Measurements from ENCODE around the gene C19orf73.
"Not testable (repeated sequence)": the region's sequence is repeated elsewhere in the genome, so short reads cannot be mapped to it uniquely, and the experiment has no call there.

The C19orf73 gene

GRCh38 chr19:49148784-49149651, 30.1 kb upstream of the C19orf73 start:
- peak; percentile 76 for DNase-seq

- DNase-seq, result no peak
These were observed 29.2 kb upstream of the C19orf73 start for GRCh38 chr19:49148044-49148682.

DNA sequence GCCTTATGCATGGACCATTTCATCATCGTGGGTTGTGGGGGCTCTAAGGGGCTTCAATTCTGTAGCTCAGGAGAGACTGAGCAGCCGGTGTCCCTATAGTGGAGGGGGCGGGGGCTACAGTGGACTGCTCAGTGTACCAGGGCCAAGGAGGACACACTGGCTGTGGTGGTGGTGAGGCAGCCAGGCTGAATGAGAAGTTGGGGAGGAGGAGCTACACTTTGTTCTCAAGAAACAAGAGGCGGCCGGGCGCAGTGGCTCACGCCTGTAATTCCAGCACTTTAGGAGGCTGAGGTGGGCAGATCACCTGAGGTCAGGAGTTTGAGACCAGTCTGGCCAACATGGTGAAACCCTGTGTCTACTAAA, 27.4 kb upstream of the C19orf73 start:
- not testable (repeated sequence) for DNase-seq

- peak; percentile 84 for DNase-seq
These were observed 26.8 kb upstream of the C19orf73 start for GRCh38 chr19:49145573-49146407.

GRCh38 chr19:49142866-49143335, 24.0 kb upstream of the C19orf73 start:
- DNase-seq, result peak; percentile 57

DNA sequence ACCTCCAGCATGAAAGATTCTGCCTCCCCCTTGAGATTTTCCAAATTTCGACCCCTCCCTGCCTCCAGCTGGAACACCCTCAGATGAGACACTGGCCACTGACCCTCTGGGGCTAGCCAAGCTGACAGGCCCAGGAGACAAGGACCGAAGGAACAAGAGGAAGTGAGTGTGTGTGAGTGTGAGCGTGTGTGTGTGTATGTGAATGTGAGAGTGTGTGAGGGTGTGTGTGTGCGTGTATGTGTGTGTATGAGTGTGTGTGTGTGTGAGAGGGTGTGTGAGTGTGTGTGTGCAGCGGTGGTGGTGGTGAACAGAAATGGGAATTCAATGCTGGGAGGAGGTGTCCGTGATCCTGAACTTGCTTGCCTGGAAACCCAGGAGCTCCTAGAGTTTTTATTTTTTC, 22.4 kb upstream of the C19orf73 start:
- DNase-seq, result no peak

DNA sequence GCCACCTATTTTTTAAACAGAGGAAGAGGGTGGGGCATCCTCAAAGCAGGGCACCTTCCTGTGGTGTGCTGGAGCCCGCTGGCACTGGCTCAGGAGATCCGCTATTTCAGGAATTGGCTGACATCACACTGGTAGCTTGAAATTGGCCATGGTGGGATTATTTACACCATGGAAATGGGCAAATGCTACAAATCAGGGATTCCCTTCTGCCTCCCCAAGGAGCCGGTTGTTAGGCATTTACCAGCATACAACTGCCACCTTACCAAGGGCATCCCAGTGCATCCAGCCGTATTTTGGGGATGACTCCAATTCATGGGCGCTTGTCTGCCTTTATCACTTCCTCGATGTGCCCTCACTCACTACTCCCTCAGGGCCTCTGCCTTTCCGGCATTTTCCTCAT, 22.0 kb upstream of the C19orf73 start:
- DNase-seq, result no peak

- no peak for DNase-seq
These were observed 17.8 kb upstream of the C19orf73 start for GRCh38 chr19:49136771-49137171.

DNA sequence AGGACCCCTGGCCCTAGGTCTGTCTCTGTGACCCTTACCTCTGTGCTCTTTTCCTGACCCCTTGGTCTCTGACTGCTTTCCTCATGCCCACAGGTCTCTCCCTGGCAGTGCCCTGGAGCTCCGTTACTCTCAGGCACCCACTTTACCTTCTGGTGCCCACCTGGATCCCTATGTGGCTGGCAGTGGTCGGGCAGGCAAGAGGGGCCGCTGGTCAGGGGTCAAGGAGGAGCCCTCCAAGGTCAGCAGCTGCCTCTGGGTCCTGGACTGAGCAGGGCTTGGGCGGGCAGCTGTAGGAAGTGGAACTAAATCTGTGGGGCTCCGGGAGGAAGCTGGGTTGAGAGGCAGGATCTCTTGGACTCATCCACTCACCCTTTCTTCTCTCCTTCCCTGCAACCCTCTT, 16.7 kb upstream of the C19orf73 start:
- DNase-seq, result no peak

DNA sequence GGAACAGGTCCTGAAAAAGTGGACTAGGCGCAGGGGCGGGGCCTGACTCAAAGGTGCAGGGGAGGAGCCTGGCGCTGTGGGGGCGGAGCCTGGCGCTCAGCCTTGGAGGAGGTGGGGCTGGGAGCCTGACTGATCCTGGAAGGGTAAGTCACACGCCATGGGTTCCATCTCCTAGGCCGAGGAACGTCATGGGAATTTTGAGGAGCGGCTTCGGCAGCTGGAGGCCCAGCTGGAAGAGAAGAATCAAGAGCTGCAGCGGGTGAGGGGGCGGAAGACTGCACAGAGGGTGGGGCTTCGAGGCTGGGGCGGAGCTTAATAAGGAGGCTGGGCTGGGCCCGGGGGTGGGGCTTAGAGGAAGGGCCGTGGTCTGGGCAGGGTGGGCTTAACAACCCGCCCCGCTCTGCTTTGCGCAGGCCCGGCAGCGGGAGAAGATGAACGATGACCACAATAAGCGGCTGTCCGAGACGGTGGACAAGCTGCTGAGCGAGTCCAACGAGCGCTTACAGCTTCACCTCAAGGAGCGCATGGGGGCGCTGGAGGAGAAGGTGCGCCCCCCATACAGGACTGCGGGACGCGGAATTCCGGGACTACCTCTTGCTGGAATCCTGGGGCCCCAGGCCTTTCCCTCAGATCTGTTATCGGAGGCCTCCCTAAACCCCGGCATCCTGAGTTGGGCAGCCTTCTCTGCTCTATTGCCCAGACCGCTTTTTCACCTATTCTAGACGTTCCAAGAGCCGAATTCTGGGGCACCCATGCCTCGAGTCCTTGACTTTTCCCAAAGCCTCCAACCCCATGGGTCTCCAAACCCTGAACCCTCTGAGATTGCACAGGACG, 14.9 kb upstream of the C19orf73 start:
- DNase-seq, result peak; percentile 70

GRCh38 chr19:49132974-49133609, 14.1 kb upstream of the C19orf73 start:
- peak; percentile 62 for DNase-seq

DNA sequence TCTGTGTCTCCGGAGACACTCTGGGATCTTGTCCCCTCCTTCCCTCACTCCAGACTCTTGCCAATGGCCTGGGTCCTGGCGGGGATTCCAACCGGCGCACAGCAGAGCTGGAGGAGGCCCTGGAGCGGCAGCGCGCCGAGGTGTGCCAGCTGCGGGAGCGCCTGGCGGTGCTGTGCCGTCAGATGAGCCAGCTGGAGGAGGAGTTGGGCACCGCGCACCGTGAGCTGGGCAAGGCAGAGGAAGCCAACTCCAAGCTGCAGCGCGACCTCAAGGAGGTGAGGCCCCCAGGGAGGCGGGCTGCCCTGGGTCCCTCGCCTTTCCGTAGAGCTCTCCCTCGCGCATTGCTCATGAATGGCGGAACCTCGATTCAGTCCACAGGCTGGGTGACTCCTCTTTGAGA, 11.4 kb upstream of the C19orf73 start:
- no peak for DNase-seq

GRCh38 chr19:49129238-49129583, 10.3 kb upstream of the C19orf73 start:
- no peak for DNase-seq

- no peak for DNase-seq
These were observed 9.7 kb upstream of the C19orf73 start for GRCh38 chr19:49128545-49129237.

- peak; percentile 96 for DNase-seq
These were observed 9.0 kb upstream of the C19orf73 start for GRCh38 chr19:49127674-49128544.

DNA sequence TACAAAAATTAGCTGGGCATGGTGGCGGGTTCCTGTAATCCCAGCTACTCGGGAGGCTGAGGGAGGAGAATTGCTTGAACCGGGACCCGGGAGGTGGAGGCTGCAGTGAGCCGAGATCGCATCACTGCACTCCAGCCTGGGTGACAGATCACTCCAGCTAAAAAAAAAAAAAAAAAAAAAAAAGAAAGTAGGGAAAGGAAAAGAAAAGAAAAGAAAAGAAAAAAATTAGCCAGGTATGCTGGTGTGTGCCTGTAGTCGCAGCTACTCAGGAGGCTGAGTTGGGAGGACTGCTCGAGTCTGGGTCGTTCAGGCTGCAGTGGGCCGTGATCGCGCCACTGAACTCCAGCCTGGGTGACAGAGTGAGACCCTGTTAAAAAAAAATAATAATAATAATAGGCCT, 8.3 kb upstream of the C19orf73 start:
- not testable (repeated sequence) for DNase-seq

DNA sequence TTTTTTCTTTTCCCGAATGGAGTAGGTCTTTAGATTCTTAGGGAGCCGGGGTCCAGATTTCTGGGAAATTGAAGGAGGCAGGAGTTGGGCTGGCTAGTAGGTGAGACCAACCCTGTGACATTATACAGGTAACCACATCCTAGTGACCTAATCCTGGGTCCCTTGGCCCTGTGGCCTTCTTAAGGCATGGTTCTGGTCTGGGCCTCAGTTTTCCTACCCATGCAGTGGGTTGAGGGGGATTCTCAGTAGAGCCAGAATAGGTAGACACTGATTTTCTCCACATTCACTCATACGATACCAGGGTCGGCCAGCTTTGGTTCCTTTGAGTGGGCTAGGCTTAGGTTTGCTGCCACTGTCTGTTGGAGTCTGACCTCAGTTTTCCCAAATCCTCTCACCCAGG, 7.6 kb upstream of the C19orf73 start:
- DNase-seq, result no peak

- no peak for DNase-seq
These were observed 6.2 kb upstream of the C19orf73 start for GRCh38 chr19:49125025-49125731.

GRCh38 chr19:49123285-49123684, 4.3 kb upstream of the C19orf73 start:
- DNase-seq, result not testable (repeated sequence)

GRCh38 chr19:49121841-49122240, 2.9 kb upstream of the C19orf73 start:
- not testable (repeated sequence) for DNase-seq

Measured in activated T-cell treated with anti-CD3 and anti-CD28 coated beads, Interleukin-2, amount 50 U/mL, for 1 hour (primary cell).